HCT116 (cell line): Measurements from ENCODE around the gene SPEF2. TPM values are rescaled to one million over a fixed set of nuclear protein-coding genes. Genes with fewer than 3 reads are reported as not detected.

ENCODE experiments used
- ATAC-seq: fragments of 200-7000 bp; cut with Tn5 transposase; 2 replicates; pipeline ENCODE4 v1.9.1; 2020; ENCODE audit warnings: mild to moderate bottlenecking, moderate library complexity
- BruUV-seq: library from RNA; stranded (reverse); fragments of 400-500 nt; replicated peaks from 2 replicates; lab custom pipeline; 2021; lab: Mats Ljungman, UMichigan
- CTCF ChIA-PET: fragments of 300-600 bp; sonication (Branson Sonifier 250); formaldehyde crosslinking; loops from one replicate; lab custom pipeline; 2021; ENCODE audit warnings: antibody characterized with exemption; lab: Charles Lee
- POLR2A ChIA-PET: fragments of 300-600, 350-600 bp; sonication (Branson Sonifier 250); formaldehyde crosslinking; loops from one replicate; lab custom pipeline; 2021; ENCODE audit warnings: antibody characterized with exemption; lab: Charles Lee
- RAD21 ChIA-PET, 2 experiments: fragments of 300-600 bp; sonication (Branson Sonifier 250); formaldehyde crosslinking; loops; one replicate each; lab custom pipeline; 2023; ENCODE audit warnings: low total read pairs in 2 of 2; ENCODE audit not compliant: uncharacterized antibody in 2 of 2, unreplicated experiment in 2 of 2, low non-redundant PET in 1 of 2; lab: Charles Lee
- DNase-seq: peaks from one replicate; pipeline ENCODE4 v3.0.0-alpha.2; 2010; ENCODE audit warnings: low read depth, low spot score
- H2AFZ ChIP-seq: fragments of 200-600 bp; shearing (Covaris generic), sonication (generic); 2 replicates; pipeline ENCODE4 v1.6.1; 2017; ENCODE audit warnings: low read depth, mixed run types, mixed read lengths, antibody characterized with exemption, low read length; ENCODE audit not compliant: poor library complexity, severe bottlenecking
- H3K27ac ChIP-seq: 2 replicates; pipeline ENCODE4 v1.5.1; 2012; ENCODE audit warnings: low read depth, low read length
- H3K27me3 ChIP-seq: fragments of 200-600 bp; sonication (generic); 2 replicates; pipeline ENCODE4 v1.6.1; 2016; ENCODE audit warnings: mixed run types, low read length, mixed read lengths; ENCODE audit not compliant: insufficient read depth
- H3K36me3 ChIP-seq, 2 experiments: fragments of 200-500 bp in 1 of 2; fragments of 200-600 bp in 1 of 2; sonication (Bioruptor generic) in 1 of 2; sonication (generic) in 1 of 2; 2 replicates each; pipeline versions ENCODE4 v1.5.1 to v1.6.1; 2014 to 2016; ENCODE audit warnings: low read length in 2 of 2, inconsistent platforms in 1 of 2, mixed read lengths in 1 of 2, mixed run types in 1 of 2; ENCODE audit not compliant: insufficient read depth in 2 of 2, control insufficient read depth in 1 of 2
- H3K4me1 ChIP-seq, 2 experiments: fragments of 200-600 bp in 1 of 2; sonication (generic) in 1 of 2; 2 replicates each; pipeline versions ENCODE4 v1.5.1 to v1.6.1; 2012 to 2017; ENCODE audit warnings: low read length in 2 of 2, inconsistent platforms in 1 of 2, mild to moderate bottlenecking in 1 of 2, mixed read lengths in 1 of 2, mixed run types in 1 of 2, moderate library complexity in 1 of 2; ENCODE audit not compliant: insufficient read depth in 2 of 2, control insufficient read depth in 1 of 2
- H3K4me2 ChIP-seq: fragments of 200-600 bp; sonication (generic); 2 replicates; pipeline ENCODE4 v1.6.1; 2017; ENCODE audit warnings: mixed run types, low read length, mixed read lengths
- H3K4me3 ChIP-seq, 2 experiments: fragments of 200-600 bp in 1 of 2; sonication (generic) in 1 of 2; replicated peaks in 1 of 2; 2 replicates each; pipeline ENCODE4 v1.5.1; 2011 to 2016; ENCODE audit warnings: low read length in 2 of 2, control low read depth in 1 of 2, low read depth in 1 of 2, mild to moderate bottlenecking in 1 of 2, mixed read lengths in 1 of 2, mixed run types in 1 of 2
- H3K79me2 ChIP-seq: fragments of 200-600 bp; sonication (generic); 2 replicates; pipeline ENCODE4 v1.6.1; 2017; ENCODE audit warnings: mild to moderate bottlenecking, mixed run types, low read length, moderate library complexity, mixed read lengths; ENCODE audit not compliant: insufficient read depth
- H3K9ac ChIP-seq: fragments of 200-600 bp; sonication (generic); 2 replicates; pipeline ENCODE4 v1.6.1; 2016; ENCODE audit warnings: low read length, mixed read lengths
- H3K9me2 ChIP-seq: fragments of 200-600 bp; sonication (generic), shearing (Covaris generic); 2 replicates; pipeline ENCODE4 v1.6.1; 2017; ENCODE audit warnings: mixed run types, mild to moderate bottlenecking, moderate library complexity; ENCODE audit not compliant: insufficient read depth
- H3K9me3 ChIP-seq, 2 experiments: fragments of 200-500 bp in 1 of 2; fragments of 200-600 bp in 1 of 2; sonication (Bioruptor generic) in 1 of 2; sonication (generic) in 1 of 2; 2 replicates each; pipeline ENCODE4 v1.6.1; 2014 to 2017; ENCODE audit warnings: low read length in 2 of 2, mixed read lengths in 2 of 2, inconsistent platforms in 1 of 2, low read depth in 1 of 2, mild to moderate bottlenecking in 1 of 2, mixed run types in 1 of 2, moderate library complexity in 1 of 2; ENCODE audit not compliant: control insufficient read depth in 1 of 2, insufficient read depth in 1 of 2
- H4K20me1 ChIP-seq: fragments of 200-600 bp; sonication (generic), shearing (Covaris generic); 2 replicates; pipeline ENCODE4 v1.6.1; 2017; ENCODE audit warnings: mixed run types, mild to moderate bottlenecking, moderate library complexity; ENCODE audit not compliant: insufficient read depth
- EGR1 ChIP-seq: IDR thresholded peaks from 2 replicates; pipeline ENCODE4 v1.6.1; 2012; ENCODE audit warnings: low read depth
- EZH2phosphoT487 ChIP-seq: fragments of 200-600 bp; IDR thresholded peaks from 2 replicates; pipeline ENCODE4 v1.6.1; 2018; ENCODE audit warnings: antibody characterized with exemption, borderline replicate concordance
- FOSL1 ChIP-seq: IDR thresholded peaks from 2 replicates; pipeline ENCODE4 v1.6.1; 2012; ENCODE audit warnings: low read depth
- POLR2AphosphoS5 ChIP-seq: IDR thresholded peaks from 2 replicates; pipeline ENCODE4 v1.6.1; 2011; ENCODE audit warnings: mild to moderate bottlenecking, low read depth, low read length, moderate library complexity
- RAD21 ChIP-seq: IDR thresholded peaks from 2 replicates; pipeline ENCODE4 v1.6.1; 2012; ENCODE audit warnings: low read depth, mild to moderate bottlenecking
- REST ChIP-seq: IDR thresholded peaks from 2 replicates; pipeline ENCODE4 v1.6.1; 2012; ENCODE audit warnings: low read depth
- intact Hi-C: fragments of 100-400 bp; cut with micrococcal nuclease; formaldehyde crosslinking; loops from 2 replicates; pipeline ENCODE4 v1.10.0; 2022
- total RNA-seq: library from RNA; stranded (reverse); gene quantifications from one replicate; pipeline ENCODE4 v1.2.1, GENCODE V29; 2021; ENCODE audit not compliant: unreplicated experiment

The SPEF2 gene
- total RNA-seq, 1 experiment from 2014 or later = 4.6 TPM

DNA sequence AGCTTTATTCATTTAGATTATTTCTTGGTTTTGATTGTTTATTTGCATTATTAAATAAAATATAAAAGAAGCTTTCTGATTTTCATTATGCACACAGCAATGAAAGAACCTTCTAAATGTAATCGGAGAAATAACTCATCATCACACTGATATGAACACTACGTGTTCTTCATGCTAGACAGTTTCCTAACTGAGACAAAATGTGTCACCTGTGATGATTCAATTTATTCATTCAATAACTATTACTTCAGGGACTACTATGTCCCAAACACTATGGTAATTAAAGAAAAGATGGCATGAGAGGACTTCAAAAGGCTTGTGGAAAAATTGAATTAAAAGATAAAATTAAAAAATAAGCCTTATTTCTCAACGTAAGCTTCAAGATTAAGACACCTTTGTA is 118.1 kb downstream of the SPEF2 start:
- intact Hi-C loops = no loop called here
- CTCF ChIA-PET = no interaction called here
- Histone ChIP-seq H4K20me1 (no peaks in the 10 kb centered on the region), H3K4me2 (no peak overlapping the region), H2AFZ (no peak overlapping the region), H3K9me2 (no peaks in the 10 kb centered on the region), H3K9me3 (no peaks in the 10 kb centered on the region), H3K79me2 (no peaks in the 10 kb centered on the region), H3K4me3 (no peak overlapping the region), H3K27ac (no peak overlapping the region), H3K27me3 (no peaks in the 10 kb centered on the region), H3K36me3 (no peaks in the 10 kb centered on the region)
- RAD21 ChIA-PET = no interaction called here
- ATAC-seq = no peak
- POLR2A ChIA-PET = no interaction called here
- BruUV-seq = no TSS peak
- TF ChIP-seq REST (no peak), RAD21 (no peak)
- TF ChIP-seq, all 23 proteins: peak for 0
- H3K9ac ChIP-seq = no peak overlapping the region
- no peak for DNase-seq
- H3K4me1 ChIP-seq = no peaks in the 10 kb centered on the region

- H3K27ac ChIP-seq = no peak overlapping the region
- no peak overlapping the region for H3K4me3 ChIP-seq
- H4K20me1 ChIP-seq = no peaks in the 10 kb centered on the region
- H3K4me2 ChIP-seq = no peak overlapping the region
- BruUV-seq = no TSS peak
- H3K4me1 ChIP-seq = no peaks in the 10 kb centered on the region
- intact Hi-C loops = no loop called here
- no peaks in the 10 kb centered on the region for H3K79me2 ChIP-seq
- no peak overlapping the region for H3K9ac ChIP-seq
- POLR2A ChIA-PET = no interaction called here
- ATAC-seq (no peak), DNase-seq (no peak)
- TF ChIP-seq EZH2phosphoT487 (no peak), POLR2AphosphoS5 (no peak), FOSL1 (no peak), EGR1 (no peak)
- CTCF ChIA-PET = no interaction called here
- no peaks in the 10 kb centered on the region for H3K9me2 ChIP-seq
- RAD21 ChIA-PET = no interaction called here
- H3K9me3 ChIP-seq = no peaks in the 10 kb centered on the region
- 0 out of 2 replicates have a peak, but pooled peaks cover 2% of the 10 kb centered on the region for H3K27me3 ChIP-seq
- no peak overlapping the region for H2AFZ ChIP-seq
- no peaks in the 10 kb centered on the region for H3K36me3 ChIP-seq
Observed at GRCh38 chr5:35736280-35736679, 118.6 kb downstream of the SPEF2 start.
